ENCODE data around the gene STRIT1.

DNA sequence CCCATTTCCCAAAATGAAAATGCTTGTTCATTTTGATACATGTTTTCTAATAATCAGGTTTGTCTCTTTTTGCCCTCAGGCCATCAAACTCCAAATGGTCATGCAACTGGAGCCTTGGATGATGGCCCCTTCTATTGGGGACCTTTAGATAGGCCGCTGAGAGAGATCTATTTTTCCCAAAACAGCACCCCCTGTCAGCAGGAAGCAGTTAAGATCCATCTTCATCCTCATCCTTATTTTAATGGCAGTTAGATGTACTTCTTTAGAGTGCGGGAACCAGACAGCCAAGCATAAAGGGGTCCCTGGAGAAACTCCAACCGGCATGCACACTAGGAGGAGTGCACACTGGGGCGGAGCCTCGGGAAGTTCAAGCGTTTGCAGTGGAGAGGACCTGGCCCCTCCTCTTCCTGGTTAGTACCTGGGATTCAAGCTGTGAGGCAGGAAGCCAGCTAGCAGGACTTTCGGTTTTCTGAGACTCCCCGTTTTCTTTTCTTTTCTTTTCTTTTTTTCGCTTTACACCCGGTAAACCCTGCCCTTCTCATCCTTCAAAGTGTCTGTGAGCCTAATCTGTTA lies 31.9 kb upstream of the STRIT1 start:
- TF ChIP-seq, protein P1, sequence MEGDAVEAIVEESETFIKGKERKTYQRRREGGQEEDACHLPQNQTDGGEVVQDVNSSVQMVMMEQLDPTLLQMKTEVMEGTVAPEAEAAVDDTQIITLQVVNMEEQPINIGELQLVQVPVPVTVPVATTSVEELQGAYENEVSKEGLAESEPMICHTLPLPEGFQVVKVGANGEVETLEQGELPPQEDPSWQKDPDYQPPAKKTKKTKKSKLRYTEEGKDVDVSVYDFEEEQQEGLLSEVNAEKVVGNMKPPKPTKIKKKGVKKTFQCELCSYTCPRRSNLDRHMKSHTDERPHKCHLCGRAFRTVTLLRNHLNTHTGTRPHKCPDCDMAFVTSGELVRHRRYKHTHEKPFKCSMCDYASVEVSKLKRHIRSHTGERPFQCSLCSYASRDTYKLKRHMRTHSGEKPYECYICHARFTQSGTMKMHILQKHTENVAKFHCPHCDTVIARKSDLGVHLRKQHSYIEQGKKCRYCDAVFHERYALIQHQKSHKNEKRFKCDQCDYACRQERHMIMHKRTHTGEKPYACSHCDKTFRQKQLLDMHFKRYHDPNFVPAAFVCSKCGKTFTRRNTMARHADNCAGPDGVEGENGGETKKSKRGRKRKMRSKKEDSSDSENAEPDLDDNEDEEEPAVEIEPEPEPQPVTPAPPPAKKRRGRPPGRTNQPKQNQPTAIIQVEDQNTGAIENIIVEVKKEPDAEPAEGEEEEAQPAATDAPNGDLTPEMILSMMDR (IDR thresholded peaks at IDR 0.05), result no peak
- TF ChIP-seq EP300 (IDR thresholded peaks at IDR 0.05), result no peak
- TF ChIP-seq POLR2AphosphoS5 (IDR thresholded peaks at IDR 0.05), result no peak
